Measurements from ENCODE around the gene DIAPH2. TPM values are rescaled to one million over a fixed set of nuclear protein-coding genes. Genes with fewer than 3 reads are reported as not detected.

Gene DIAPH2
- total and polyA plus RNA-seq, 2 donors (not counting 1 experiment from before 2014, with no cell fraction given): 16.8 to 18.5 TPM

DNA sequence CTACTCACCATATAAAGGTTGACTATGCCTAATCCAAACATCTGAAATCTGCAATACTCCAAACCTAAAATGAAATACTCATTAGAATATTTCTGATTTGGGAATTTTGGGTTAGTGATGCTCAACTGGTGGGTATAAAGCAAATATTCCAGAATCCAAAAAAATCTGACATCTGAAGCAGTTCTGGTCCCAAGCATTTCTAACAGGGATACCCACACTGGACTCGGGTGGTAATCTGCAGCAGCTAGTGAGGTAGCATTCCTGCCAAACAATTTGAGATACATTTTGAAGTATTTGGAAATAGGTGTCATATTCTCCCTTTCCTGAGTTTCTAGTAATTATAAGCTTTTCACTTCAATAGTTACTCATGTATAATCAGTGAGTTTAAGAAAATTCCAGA is 149.5 kb downstream of the DIAPH2 start:
- no peak for DNase-seq (ENCODE audit: low read depth in 2 of 2)
- H3K9ac ChIP-seq (ENCODE audit: insufficient read depth, low read length): no peak overlapping the region
- no peaks in the 10 kb centered on the region for H3K27me3 ChIP-seq (ENCODE audit: control insufficient read depth, insufficient read depth, low read length)
- no peaks in the 10 kb centered on the region for H3K9me3 ChIP-seq (ENCODE audit: control insufficient read depth, insufficient read depth, low read depth, low read length)
- TF ChIP-seq, protein P1, sequence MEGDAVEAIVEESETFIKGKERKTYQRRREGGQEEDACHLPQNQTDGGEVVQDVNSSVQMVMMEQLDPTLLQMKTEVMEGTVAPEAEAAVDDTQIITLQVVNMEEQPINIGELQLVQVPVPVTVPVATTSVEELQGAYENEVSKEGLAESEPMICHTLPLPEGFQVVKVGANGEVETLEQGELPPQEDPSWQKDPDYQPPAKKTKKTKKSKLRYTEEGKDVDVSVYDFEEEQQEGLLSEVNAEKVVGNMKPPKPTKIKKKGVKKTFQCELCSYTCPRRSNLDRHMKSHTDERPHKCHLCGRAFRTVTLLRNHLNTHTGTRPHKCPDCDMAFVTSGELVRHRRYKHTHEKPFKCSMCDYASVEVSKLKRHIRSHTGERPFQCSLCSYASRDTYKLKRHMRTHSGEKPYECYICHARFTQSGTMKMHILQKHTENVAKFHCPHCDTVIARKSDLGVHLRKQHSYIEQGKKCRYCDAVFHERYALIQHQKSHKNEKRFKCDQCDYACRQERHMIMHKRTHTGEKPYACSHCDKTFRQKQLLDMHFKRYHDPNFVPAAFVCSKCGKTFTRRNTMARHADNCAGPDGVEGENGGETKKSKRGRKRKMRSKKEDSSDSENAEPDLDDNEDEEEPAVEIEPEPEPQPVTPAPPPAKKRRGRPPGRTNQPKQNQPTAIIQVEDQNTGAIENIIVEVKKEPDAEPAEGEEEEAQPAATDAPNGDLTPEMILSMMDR (conservative IDR thresholded peaks at IDR 0.05 in 1 of 2, IDR thresholded peaks at IDR 0.05 in 1 of 2; ENCODE audit: low read depth in 1 of 2, low read length in 2 of 2): no peak
- no peak for TF ChIP-seq EZH2 (IDR thresholded peaks at IDR 0.05; ENCODE audit: low read length, missing control alignments)
- no peak overlapping the region for H2AFZ ChIP-seq (ENCODE audit: low read length)
- H3K27ac ChIP-seq (ENCODE audit: insufficient read depth, low read length): no peak overlapping the region
- H3K4me2 ChIP-seq (ENCODE audit: extremely low read depth, insufficient read depth, low read length): no peak overlapping the region
- no peaks in the 10 kb centered on the region for H3K4me1 ChIP-seq (ENCODE audit: control insufficient read depth, extremely low read depth, insufficient read depth, low read length)
- no peak overlapping the region for H3K4me3 ChIP-seq (replicated peaks in 1 of 4; ENCODE audit: control extremely low read depth in 1 of 4, insufficient read depth in 1 of 4, low read depth in 3 of 4, low read length in 4 of 4)
- no peaks in the 10 kb centered on the region for H4K20me1 ChIP-seq (ENCODE audit: control insufficient read depth, extremely low read depth, insufficient read depth, low read length)
- no peaks in the 10 kb centered on the region for H3K36me3 ChIP-seq (ENCODE audit: control insufficient read depth, insufficient read depth, low read length)
- no peaks in the 10 kb centered on the region for H3K79me2 ChIP-seq (ENCODE audit: control insufficient read depth, insufficient read depth, low read length)

DNA sequence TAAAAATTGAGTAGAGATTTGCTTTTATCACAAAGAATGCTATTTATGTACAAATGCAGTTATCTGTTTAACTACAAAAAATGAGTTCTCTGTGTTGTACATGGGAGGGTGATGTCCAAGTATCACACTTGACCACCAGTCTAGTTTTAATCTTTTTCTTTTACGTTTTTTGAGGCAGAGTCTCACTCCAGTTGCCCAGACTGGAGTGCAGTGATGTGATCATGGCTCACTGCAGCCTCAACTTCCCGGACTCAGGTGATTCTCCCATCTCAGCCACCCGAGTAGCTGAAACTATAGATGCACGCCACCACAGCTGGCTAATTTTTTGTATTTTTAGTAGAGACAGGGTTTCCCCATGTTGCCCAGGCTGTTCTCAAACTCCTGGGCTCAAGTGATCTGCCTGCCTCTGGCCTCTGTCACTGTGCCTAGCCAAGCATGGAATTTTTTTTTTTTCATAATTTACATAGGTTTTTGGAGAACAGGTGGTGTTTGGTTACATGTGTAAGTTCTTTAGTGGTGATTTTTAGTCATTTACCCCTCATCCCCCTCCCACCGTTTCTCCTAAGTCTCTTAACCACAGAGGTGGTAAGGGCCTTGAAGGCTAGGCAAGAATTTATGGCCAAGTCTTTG is 151.1 kb downstream of the DIAPH2 start:
- Histone ChIP-seq H3K27me3 (ENCODE audit: control insufficient read depth, insufficient read depth, low read length) (no peaks in the 10 kb centered on the region), H3K4me3 (replicated peaks in 1 of 4; ENCODE audit: control extremely low read depth in 1 of 4, insufficient read depth in 1 of 4, low read depth in 3 of 4, low read length in 4 of 4) (no peak overlapping the region), H3K4me2 (ENCODE audit: extremely low read depth, insufficient read depth, low read length) (no peak overlapping the region), H3K27ac (ENCODE audit: insufficient read depth, low read length) (no peak overlapping the region), H3K9ac (ENCODE audit: insufficient read depth, low read length) (no peak overlapping the region), H2AFZ (ENCODE audit: low read length) (no peak overlapping the region), H3K9me3 (ENCODE audit: control insufficient read depth, insufficient read depth, low read depth, low read length) (no peaks in the 10 kb centered on the region), H3K79me2 (ENCODE audit: control insufficient read depth, insufficient read depth, low read length) (no peaks in the 10 kb centered on the region), H3K36me3 (ENCODE audit: control insufficient read depth, insufficient read depth, low read length) (no peaks in the 10 kb centered on the region), H4K20me1 (ENCODE audit: control insufficient read depth, extremely low read depth, insufficient read depth, low read length) (no peaks in the 10 kb centered on the region), H3K4me1 (ENCODE audit: control insufficient read depth, extremely low read depth, insufficient read depth, low read length) (no peaks in the 10 kb centered on the region)
- TF ChIP-seq, protein P1 (conservative IDR thresholded peaks at IDR 0.05 in 1 of 2, IDR thresholded peaks at IDR 0.05 in 1 of 2; ENCODE audit: low read depth in 1 of 2, low read length in 2 of 2): no peak
- TF ChIP-seq EZH2 (IDR thresholded peaks at IDR 0.05; ENCODE audit: low read length, missing control alignments): no peak
- DNase-seq (ENCODE audit: low read depth in 2 of 2): no peak

DNA sequence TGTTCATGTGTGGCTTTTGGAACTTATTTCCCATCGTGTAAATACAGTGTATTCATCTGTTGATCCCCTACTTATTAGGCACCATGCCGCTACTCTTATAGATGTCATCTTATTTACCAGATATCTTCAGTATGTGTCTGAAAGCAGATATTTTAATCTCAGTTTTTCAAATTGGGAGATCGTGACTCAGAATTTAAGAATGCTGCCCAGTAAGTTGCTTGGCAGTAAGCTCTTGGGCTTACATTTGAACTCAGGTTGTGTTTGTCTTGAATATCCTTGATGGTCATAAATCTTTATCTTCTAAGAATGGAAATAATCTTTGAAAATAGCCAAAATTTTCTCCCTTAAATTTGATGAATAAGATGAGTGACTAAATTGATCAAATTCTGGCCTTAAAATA is 153.2 kb downstream of the DIAPH2 start:
- H3K27me3 ChIP-seq (ENCODE audit: control insufficient read depth, insufficient read depth, low read length): no peaks in the 10 kb centered on the region
- no peaks in the 10 kb centered on the region for H4K20me1 ChIP-seq (ENCODE audit: control insufficient read depth, extremely low read depth, insufficient read depth, low read length)
- H3K27ac ChIP-seq (ENCODE audit: insufficient read depth, low read length): no peak overlapping the region
- DNase-seq (ENCODE audit: low read depth in 2 of 2): peak; percentile 8 to 39
- no peak for TF ChIP-seq EZH2 (IDR thresholded peaks at IDR 0.05; ENCODE audit: low read length, missing control alignments)
- TF ChIP-seq, protein P1 (conservative IDR thresholded peaks at IDR 0.05 in 1 of 2, IDR thresholded peaks at IDR 0.05 in 1 of 2; ENCODE audit: low read depth in 1 of 2, low read length in 2 of 2): no peak
- H3K9ac ChIP-seq (ENCODE audit: insufficient read depth, low read length): no peak overlapping the region
- H3K4me1 ChIP-seq (ENCODE audit: control insufficient read depth, extremely low read depth, insufficient read depth, low read length): no peaks in the 10 kb centered on the region
- H3K79me2 ChIP-seq (ENCODE audit: control insufficient read depth, insufficient read depth, low read length): no peaks in the 10 kb centered on the region
- H3K4me3 ChIP-seq (replicated peaks in 1 of 4; ENCODE audit: control extremely low read depth in 1 of 4, insufficient read depth in 1 of 4, low read depth in 3 of 4, low read length in 4 of 4): no peak overlapping the region
- H3K4me2 ChIP-seq (ENCODE audit: extremely low read depth, insufficient read depth, low read length): no peak overlapping the region
- H3K9me3 ChIP-seq (ENCODE audit: control insufficient read depth, insufficient read depth, low read depth, low read length): no peaks in the 10 kb centered on the region
- H2AFZ ChIP-seq (ENCODE audit: low read length): no peak overlapping the region
- no peaks in the 10 kb centered on the region for H3K36me3 ChIP-seq (ENCODE audit: control insufficient read depth, insufficient read depth, low read length)

Data from fibroblast of lung (primary cell).